NCI-H69 (cell line): Measurements from ENCODE around the gene SBNO1.
A peak's percentile ranks its signal among the peaks of the same experiment; 100 is the strongest.
"Not testable (repeated sequence)": the region's sequence is repeated elsewhere in the genome, so short reads cannot be mapped to it uniquely, and the experiment has no call there.

ENCODE experiments used
- DNase-seq: peaks from one replicate; lab custom pipeline; 2025; lab: John Stamatoyannopoulos, UW

Gene SBNO1

DNA sequence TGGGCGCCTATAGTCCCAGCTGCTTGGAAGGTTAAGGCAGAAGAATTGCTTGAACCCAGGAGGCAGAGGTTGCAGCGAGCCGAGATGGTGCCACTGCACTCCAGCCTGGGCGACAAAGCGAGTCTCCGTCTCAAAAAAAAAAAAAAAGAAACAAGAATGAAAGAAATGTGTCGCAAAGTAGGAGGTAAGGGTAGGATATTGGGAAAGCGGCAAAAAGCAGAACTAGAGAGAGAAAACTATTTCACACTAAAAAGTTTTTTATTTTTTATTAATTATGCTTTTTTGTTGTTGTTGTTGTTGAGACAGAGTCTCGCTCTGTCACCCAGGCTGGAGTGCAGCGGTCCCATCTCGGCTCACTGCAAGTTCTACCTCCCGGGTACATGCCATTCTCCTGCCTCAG, 17.7 kb downstream of the SBNO1 start:
- no peak for DNase-seq

GRCh38 chr12:123344086-123344485, 20.6 kb downstream of the SBNO1 start:
- no peak for DNase-seq

DNA sequence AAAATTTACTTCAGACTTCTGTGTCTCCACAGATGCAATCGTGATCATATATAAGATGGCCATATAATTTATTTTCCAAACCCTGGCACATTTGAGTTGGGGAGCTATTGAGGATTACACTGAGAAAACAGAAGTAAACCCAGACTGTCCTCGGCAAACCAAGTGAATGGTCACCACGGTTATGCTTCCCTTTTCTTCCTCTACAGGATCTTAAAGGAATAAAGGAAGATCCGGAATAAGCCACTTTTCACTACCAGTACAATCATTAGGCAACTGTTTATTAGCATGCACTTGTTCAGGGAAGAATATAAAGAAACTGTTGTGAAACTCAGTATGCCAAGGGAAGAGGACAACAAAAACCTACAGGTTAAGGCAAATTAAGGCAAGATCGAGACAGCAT, 27.6 kb downstream of the SBNO1 start:
- DNase-seq, result no peak

GRCh38 chr12:123336530-123336929, 28.1 kb downstream of the SBNO1 start:
- no peak for DNase-seq

- DNase-seq, result no peak
These were observed 29.2 kb downstream of the SBNO1 start for GRCh38 chr12:123335490-123335889.

- DNase-seq, result no peak
These were observed 34.8 kb downstream of the SBNO1 start for GRCh38 chr12:123329799-123330198.

- no peak for DNase-seq
These were observed 44.8 kb downstream of the SBNO1 start for GRCh38 chr12:123319826-123320225.

DNA sequence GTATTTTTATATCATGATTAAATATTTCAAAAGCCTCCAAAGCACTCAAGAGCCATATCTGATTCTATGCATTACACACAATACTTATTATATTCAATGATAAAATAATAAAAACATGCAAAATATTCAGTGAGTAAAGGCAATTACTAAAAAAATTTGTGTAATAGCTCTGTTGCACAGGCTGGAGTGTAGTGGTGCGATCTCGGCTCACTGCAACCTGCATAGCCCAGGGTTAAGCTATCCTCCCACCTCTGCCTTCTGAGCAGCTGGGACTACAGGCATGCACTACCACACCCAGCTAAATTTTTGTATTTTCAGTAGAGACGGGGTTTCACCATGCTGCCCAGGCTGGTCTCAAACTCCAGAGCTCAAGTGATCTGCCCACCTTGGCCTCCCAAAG, 45.4 kb downstream of the SBNO1 start:
- DNase-seq, result no peak

DNA sequence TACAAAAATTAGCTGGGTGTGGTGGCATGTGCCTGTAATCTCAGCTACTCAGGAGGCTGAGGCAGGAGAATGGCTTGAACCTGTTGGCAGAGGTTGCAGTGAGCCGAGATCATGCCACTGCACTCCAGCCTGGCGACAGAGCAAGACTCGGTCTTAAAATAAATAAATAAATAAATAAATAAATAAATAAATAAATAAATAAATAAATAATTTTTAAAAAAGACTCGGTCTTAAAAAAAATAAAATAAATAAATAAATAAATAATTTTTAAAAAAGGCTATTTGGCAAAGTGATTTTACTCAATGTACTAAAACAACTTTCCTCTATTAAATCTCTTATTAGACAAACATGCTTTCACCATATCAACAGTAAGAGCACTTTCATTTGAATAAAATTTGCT, 51.6 kb downstream of the SBNO1 start:
- DNase-seq, result not testable (repeated sequence)

GRCh38 chr12:123306200-123306599, 58.4 kb downstream of the SBNO1 start:
- DNase-seq, result peak; percentile 50

GRCh38 chr12:123305136-123305535, 59.5 kb downstream of the SBNO1 start:
- no peak for DNase-seq

GRCh38 chr12:123293178-123293760, 71.4 kb downstream of the SBNO1 start:
- DNase-seq, result no peak

DNA sequence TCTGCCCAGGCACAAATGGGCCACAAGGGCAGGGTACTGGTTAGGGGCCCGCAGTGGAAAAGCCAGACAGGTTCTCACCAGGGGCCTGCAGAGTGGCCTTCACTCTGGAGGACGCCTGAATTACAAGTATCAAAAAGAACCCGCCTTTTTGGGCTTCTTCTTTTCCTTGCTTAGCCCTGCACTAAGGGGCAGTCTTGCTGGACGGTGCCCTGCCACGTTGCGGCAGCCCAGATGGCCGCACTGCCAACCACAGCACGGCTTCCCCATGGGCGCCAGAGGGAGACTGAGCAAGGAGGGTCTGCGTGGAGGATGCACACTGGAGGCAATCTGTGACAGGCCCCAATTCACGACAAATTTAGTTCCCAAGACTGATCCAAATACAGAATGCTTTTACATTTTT, 74.7 kb downstream of the SBNO1 start:
- no peak for DNase-seq

- no peak for DNase-seq
These were observed 75.8 kb downstream of the SBNO1 start for GRCh38 chr12:123288751-123289346.

DNA sequence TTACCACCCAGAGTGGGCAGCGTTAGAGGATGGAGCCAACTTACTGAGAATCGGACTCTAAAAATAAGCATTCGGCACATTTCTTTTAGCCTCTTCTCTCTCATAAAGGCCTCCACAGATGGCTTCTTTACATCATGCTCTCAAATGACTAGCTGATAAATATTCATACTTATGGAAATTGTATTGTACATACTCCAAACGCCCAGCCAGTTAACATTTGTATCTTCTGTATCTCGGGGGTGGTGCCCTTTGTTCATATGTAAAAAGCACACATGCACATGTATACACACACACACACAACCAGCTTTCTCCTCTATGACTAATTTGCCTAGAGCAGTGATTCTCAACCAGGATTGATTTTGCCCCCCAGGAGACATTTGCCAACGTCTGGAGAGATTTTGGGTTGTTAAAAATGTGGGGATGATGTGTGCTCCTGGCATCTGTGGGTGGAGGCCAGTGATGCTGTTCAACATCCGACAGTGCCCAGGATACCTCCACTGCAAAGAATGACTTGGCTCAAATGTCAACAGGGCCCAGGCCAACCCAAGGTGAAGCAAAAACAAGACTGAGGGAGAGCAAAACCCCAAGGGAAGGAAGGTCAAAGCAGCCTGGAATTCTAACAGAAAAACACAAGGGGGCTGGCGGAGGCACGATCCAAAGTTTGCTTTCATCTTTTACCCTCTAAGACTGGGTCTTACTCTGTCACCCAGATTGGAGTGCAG, 77.8 kb downstream of the SBNO1 start:
- DNase-seq, result no peak

DNA sequence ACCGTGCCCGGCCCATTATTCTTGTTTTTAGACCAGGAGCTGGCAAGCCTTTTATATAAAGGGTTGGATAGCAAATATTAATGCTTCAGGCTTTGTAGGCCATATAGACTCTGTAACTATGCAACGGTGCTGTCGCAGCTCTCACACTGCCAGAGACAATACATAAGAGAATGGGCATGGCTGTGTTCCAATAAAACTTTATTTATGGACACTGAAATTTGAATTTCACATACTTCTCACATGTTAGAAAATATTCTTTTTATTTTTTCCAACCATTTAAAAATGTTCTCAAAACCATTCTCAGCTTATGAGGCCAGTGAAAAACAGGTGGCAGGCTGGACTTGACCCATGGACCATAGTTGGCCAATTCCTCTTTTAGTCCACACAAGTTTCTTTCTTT, 80.0 kb downstream of the SBNO1 start:
- DNase-seq, result no peak

DNA sequence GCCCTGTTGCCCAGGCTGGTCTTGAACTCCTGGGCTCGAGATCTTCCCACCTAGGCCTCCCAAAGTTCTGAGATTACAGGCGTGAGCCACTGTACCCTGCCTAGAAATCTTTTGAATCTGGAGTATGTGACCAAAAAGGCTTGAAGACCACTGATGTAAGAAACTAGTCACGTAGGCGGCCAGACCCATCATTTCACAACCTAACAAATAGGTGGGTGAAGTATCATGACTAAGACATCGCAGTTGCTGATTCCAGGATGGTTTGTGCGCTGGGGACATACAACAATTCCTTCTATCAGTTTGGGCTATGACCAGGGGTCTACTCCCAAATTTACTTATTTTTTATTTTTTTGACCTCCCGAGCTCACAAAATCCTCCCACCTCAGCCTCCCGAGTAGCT, 81.2 kb downstream of the SBNO1 start:
- no peak for DNase-seq

GRCh38 chr12:123282111-123282510, 82.5 kb downstream of the SBNO1 start:
- no peak for DNase-seq

GRCh38 chr12:123280971-123281370, 83.7 kb downstream of the SBNO1 start:
- DNase-seq, result no peak

GRCh38 chr12:123278101-123278627, 86.5 kb downstream of the SBNO1 start:
- no peak for DNase-seq

GRCh38 chr12:123273166-123273565, 91.5 kb downstream of the SBNO1 start:
- DNase-seq, result no peak

GRCh38 chr12:123271001-123271668, 93.5 kb downstream of the SBNO1 start:
- DNase-seq, result peak; percentile 83
